Measurements from ENCODE around the gene AFDN. TPM values are rescaled to one million over a fixed set of nuclear protein-coding genes. Genes with fewer than 3 reads are reported as not detected.
A peak's percentile ranks its signal among the peaks of the same experiment; 100 is the strongest.

The AFDN gene
- total and polyA plus RNA-seq, 10 of the 15 experiments (the other 5 are each of a cell fraction or from before 2014, with no cell fraction given): 5.7 to 68.2 (median 45.1) TPM

DNA sequence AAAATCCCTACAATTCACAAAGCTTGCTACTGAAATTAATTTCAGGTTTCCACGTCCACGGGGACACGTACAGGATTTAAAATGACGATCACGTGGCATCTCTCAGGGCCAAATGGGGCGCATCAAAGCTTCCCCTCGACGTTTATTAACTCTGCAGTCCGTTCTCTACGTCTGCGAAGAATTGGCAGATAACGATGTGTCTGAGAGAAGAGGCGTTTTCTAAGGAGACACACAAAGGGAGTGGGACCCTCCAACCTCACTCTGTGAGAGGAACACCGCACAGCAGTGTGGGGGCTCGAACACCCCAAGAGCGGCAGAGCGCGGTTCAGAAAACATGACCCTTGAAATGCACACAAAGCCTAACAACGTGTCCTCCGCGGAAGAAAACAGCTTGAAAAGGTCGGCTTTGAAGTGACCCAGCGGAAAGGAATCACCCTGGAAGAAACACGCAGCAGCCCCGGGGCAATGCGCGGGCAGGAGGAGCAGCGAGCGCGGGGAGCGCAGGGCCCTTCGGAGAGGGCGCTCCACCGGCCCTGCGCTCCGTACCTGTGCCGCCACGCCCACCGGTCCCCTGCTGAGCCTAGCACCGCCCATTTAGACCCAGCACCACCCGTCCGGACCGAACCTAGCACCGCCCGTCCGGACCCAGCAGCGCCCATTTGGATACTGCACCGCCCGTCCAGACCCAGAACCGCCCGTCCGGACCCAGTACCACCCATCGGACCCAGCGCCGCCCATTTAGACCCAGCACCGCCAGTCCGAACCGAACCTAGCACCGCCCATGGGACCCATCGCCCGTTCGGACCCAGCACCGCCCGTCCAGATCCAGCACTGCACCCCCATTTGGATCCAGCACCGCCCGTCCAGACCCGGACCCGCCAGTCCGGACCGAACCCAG lies 1.1 kb upstream of the AFDN start:
- in situ Hi-C loops (cut with MboI): no loop called here
- Histone ChIP-seq H3K4me3 (peak overlapping the region; percentile 84), H3K4me2 (ENCODE audit: control insufficient read depth, insufficient read depth) (peak overlapping the region; percentile 99), H2AFZ (ENCODE audit: control insufficient read depth, low read depth, low read length) (peak overlapping the region; percentile 89), H3K79me2 (ENCODE audit: control insufficient read depth, insufficient read depth, low read length) (peaks cover 31% of the 10 kb centered on the region), H3K9ac (ENCODE audit: control insufficient read depth, insufficient read depth, low read length) (peak overlapping the region; percentile 39; the same call in 1 of the 2 replicates), H3K36me3 (ENCODE audit: control insufficient read depth in 2 of 2, insufficient read depth in 2 of 2, low read length in 1 of 2) (no peaks in the 10 kb centered on the region), H4K20me1 (ENCODE audit: control insufficient read depth, insufficient read depth) (no peaks in the 10 kb centered on the region), H3K9me3 (replicated peaks; ENCODE audit: control insufficient read depth, insufficient read depth, low read length) (no peaks in the 10 kb centered on the region), H3K27ac (ENCODE audit: control insufficient read depth, insufficient read depth) (no peak overlapping the region), H3K27me3 (replicated peaks in 1 of 2; ENCODE audit: control insufficient read depth in 2 of 2, insufficient read depth in 2 of 2, low read length in 1 of 2) (peaks cover 0 to 3% of the 10 kb centered on the region in 2 experiments; a peak in 3 of 4 replicates), H3K4me1 (ENCODE audit: control insufficient read depth, insufficient read depth, low read length) (peaks cover 9% of the 10 kb centered on the region)
- RAD21 ChIA-PET (ENCODE audit: unreplicated experiment): no interaction called here
- BruUV-seq (replicated peaks): no TSS peak
- DNase-seq (ENCODE audit: low read depth, low spot score): no peak
- POLR2A ChIA-PET: no interaction called here
- SMC1A ChIA-PET (ENCODE audit: uncharacterized antibody, unreplicated experiment): no interaction called here
- TF ChIP-seq DPF2 (IDR thresholded peaks at IDR 0.05): 0 out of 2 replicates have a peak, but pooled peaks have one; percentile 7
- TF ChIP-seq BACH1 (IDR thresholded peaks at IDR 0.05; ENCODE audit: borderline replicate concordance): no peak
- TF ChIP-seq POU2F2 (IDR thresholded peaks at IDR 0.05; ENCODE audit: borderline replicate concordance, low read depth, low read length): no peak
- no peak for TF ChIP-seq SIN3A (IDR thresholded peaks at IDR 0.05; ENCODE audit: low read depth, low read length)
- 0 out of 2 replicates have a peak, but pooled peaks have one; percentile 15 for TF ChIP-seq EED (IDR thresholded peaks at IDR 0.05; ENCODE audit: low read depth)
- no peak for TF ChIP-seq RB1 (IDR thresholded peaks at IDR 0.05; ENCODE audit: borderline replicate concordance)
- TF ChIP-seq TCF12 (IDR thresholded peaks at IDR 0.05; ENCODE audit: low read depth, low read length): no peak
- TF ChIP-seq MYC (IDR thresholded peaks at IDR 0.05; ENCODE audit: insufficient read depth, insufficient read length, insufficient replicate concordance, low read length, severe bottlenecking): no peak
- TF ChIP-seq GATAD2B (conservative IDR thresholded peaks at IDR 0.05; ENCODE audit: low read depth): no peak
- TF ChIP-seq NR2C1 (IDR thresholded peaks at IDR 0.05): no peak
- no peak for TF ChIP-seq GABPA (IDR thresholded peaks at IDR 0.05; ENCODE audit: low read depth)
- TF ChIP-seq, protein P1, sequence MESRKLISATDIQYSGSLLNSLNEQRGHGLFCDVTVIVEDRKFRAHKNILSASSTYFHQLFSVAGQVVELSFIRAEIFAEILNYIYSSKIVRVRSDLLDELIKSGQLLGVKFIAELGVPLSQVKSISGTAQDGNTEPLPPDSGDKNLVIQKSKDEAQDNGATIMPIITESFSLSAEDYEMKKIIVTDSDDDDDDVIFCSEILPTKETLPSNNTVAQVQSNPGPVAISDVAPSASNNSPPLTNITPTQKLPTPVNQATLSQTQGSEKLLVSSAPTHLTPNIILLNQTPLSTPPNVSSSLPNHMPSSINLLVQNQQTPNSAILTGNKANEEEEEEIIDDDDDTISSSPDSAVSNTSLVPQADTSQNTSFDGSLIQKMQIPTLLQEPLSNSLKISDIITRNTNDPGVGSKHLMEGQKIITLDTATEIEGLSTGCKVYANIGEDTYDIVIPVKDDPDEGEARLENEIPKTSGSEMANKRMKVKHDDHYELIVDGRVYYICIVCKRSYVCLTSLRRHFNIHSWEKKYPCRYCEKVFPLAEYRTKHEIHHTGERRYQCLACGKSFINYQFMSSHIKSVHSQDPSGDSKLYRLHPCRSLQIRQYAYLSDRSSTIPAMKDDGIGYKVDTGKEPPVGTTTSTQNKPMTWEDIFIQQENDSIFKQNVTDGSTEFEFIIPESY (IDR thresholded peaks at IDR 0.05): no peak
- ATAC-seq: peak; percentile 48
- WGBS (ENCODE audit: insufficient coverage, insufficient replicate concordance, low lambda C conversion rate, missing lambda C conversion rate): 7% methylated on average over 66 of the region's 70 CpGs
- CTCF ChIA-PET: no interaction called here
- intact Hi-C loops (cut with micrococcal nuclease; ENCODE audit: unreplicated experiment): loop anchor here (2.0 kb wide), 1 partner anchor 73 kb away; no protein-coding TSS in a partner anchor
- no peak for FAIRE-seq

Measured in GM12878 (cell line).